ENCODE measurements around the gene ADAM20.
"Not testable (repeated sequence)": the region's sequence is repeated elsewhere in the genome, so short reads cannot be mapped to it uniquely, and the experiment has no call there.

Gene ADAM20

DNA sequence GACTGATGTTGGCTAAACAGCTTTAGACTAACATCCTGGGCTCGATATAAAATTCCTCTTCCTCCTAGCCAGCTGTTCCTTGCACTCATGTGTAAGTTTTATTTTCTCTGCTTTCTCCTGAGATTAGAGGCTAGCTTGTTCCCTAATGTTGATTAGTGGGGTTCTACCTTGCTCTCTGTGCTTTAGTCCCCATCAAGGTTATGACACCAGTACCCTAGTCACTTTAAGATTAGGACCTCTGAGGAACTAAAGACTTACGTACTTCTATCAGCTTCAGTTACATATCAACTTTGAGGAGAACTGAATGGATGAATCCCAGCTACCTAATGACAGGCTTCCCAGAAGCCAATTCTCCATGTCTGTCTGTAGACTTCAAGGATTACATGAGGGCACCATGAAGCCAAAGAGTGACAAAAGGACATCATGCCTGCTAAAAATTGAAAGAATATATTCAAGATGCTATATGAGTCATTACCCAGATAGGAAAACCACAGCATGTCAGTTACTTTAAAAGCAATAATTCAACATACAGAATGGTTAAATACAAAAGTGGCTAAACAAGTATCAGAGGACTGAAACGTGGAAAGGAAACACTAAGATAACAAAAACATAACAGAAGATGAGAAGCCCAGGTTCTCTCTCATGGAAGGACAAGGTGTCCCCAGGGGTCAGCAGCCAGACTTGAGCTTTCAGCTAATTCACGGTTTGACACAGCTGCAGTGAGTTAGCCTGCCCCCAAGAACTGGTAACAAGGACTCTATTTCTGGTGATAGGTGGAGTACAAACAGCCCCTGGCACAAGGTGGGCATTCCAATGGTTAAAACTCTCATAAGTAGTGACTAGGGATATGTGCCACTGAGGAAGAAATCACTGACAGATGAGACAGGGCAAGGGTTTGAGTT is 20.4 kb downstream of the ADAM20 start:
- no peak for DNase-seq
- no peak overlapping the region for H3K4me3 Mint-ChIP-seq
- no peak for ATAC-seq
- H3K4me1 Mint-ChIP-seq: peaks cover 7% of the 10 kb centered on the region
- peaks cover 11% of the 10 kb centered on the region for H3K9me3 Mint-ChIP-seq
- H3K27ac Mint-ChIP-seq: peak overlapping the region; percentile 1
- H3K36me3 Mint-ChIP-seq (ENCODE audit: low read depth): peaks cover 8% of the 10 kb centered on the region
- no peaks in the 10 kb centered on the region for H3K27me3 Mint-ChIP-seq

DNA sequence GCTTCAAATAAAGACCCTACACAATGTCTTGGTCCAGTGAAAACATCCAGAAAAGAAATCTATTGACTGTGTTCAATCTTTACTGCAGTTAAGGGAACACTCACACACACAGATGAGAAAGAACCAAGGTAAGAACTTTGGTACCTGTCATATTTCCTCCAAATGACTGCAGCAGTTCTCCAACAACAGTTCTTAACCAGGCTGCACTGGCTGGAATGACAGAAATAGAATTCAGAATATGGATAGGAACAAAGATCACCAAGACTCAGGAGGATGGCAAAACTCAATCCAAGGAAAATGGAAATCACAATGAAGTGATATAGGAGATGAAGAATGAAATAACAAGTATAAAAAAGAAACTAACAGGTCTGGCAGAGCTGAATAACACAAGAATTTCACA is 36.6 kb downstream of the ADAM20 start:
- Mint-ChIP-seq H3K4me1 (no peaks in the 10 kb centered on the region), H3K36me3 (ENCODE audit: low read depth) (peaks cover 23% of the 10 kb centered on the region), H3K9me3 (peaks cover 2% of the 10 kb centered on the region), H3K4me3 (no peak overlapping the region), H3K27ac (no peak overlapping the region), H3K27me3 (no peaks in the 10 kb centered on the region)
- ATAC-seq (no peak), DNase-seq (no peak)

DNA sequence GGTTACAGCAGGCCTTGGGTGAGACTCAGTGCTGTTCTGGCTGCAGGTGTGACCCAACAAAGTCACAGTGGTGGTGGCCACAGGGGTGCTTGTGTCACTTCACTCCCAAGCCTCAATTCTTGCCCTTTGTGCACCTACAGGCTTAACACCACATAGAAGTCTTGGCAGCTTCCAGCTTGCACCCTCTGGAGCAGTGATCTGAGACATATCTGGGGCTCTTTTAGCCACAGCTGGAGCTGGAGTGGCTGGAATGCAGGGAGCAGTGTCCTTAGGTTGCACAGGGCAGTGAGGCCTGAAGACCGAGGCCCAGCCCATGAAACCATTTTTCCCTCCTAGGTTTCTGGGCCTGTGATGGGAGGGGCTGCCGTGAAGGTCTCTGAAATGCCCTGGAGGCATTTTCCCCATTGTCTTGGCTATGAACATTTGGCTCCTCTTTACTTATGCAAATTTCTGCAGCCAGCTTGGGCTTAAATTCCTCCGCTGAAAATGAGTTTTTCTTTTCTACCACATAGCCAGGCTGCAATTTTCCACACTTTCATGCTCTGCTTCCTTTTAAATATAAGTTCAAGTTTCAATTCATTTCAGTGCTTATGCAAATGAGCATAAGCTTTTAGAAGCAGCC is 45.1 kb downstream of the ADAM20 start:
- no peaks in the 10 kb centered on the region for H3K27me3 Mint-ChIP-seq
- peaks cover 37% of the 10 kb centered on the region for H3K36me3 Mint-ChIP-seq (ENCODE audit: low read depth)
- H3K4me3 Mint-ChIP-seq: no peak overlapping the region
- H3K4me1 Mint-ChIP-seq: no peaks in the 10 kb centered on the region
- DNase-seq: no peak
- peaks cover 28% of the 10 kb centered on the region for H3K9me3 Mint-ChIP-seq
- no peak for ATAC-seq
- H3K27ac Mint-ChIP-seq: no peak overlapping the region

DNA sequence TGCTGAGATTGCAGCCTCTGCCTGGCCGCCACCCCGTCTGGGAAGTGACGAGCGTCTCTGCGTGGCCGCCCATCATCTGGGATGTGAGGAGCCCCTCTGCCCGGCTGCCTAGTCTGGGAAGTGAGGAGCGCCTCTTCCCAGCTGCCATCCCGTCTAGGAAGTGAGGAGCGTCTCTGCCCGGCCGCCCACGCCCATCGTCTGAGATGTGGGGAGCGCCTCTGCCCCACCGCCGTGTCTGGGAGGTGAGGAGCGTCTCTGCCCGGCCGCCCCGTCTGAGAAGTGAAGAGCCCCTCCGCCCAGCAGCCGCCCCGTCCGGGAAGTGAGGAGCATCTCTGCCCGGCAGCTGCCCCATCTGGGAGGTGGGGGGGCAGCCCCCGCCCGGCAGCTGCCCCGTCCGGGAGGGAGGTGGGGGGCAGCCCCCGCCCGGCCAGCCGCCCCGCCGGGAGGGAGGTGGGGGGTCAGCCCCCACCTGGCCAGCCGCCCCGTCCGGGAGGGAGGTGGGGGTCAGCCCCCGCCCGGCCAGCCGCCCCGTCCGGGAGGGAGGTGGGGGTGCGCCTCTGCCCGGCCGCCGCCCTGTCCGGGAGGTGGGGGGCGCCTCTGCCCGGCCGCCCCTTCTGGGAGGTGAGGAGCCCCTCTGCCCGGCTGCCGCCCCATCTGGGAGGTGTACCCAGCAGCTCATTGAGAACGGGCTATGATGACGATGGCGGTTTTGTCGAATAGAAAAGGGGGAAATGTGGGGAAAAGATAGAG is 57.3 kb downstream of the ADAM20 start:
- H3K27ac Mint-ChIP-seq; H3K4me3 Mint-ChIP-seq; H3K4me1 Mint-ChIP-seq; H3K9me3 Mint-ChIP-seq; DNase-seq; H3K36me3 Mint-ChIP-seq (ENCODE audit: low read depth); H3K27me3 Mint-ChIP-seq; ATAC-seq: not testable (repeated sequence)

DNA sequence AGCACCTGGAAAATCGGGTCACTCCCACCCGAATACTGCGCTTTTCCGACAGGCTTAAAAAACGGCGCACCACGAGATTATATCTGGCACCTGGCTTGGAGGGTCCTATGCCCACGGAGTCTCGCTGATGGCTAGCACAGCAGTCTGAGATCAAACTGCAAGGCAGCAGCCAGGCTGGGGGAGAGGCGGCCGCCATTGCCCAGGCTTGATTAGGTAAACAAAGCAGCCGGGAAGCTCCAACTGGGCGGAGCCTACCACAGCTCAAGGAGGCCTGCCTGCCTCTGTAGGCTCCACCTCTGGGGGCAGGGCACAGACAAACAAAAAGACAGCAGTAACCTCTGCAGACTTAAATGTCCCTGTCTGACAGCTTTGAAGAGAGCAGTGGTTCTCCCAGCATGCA is 59.3 kb downstream of the ADAM20 start:
- H3K27me3 Mint-ChIP-seq, H3K9me3 Mint-ChIP-seq: not testable (repeated sequence)
- H3K36me3 Mint-ChIP-seq (ENCODE audit: low read depth): peaks cover 11% of the 10 kb centered on the region

DNA sequence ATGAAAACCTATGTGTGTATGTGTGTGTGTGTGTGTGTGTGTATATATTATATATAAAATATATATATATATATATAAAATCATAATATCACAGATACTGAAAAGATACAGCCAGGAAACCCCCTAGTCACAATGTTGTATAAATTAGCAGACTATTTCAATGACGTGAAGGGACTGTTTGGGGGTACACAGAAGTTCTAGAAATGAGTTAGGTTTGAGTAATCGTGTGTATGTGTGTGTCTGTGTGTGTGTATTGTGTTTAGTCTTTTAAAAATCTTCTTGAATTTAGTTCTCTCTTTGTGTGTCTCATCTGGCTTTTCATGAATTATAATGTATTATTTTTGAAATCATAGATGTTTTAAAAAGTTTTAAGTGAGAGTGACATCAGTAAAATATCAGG is 61.0 kb downstream of the ADAM20 start:
- Mint-ChIP-seq H3K4me3 (no peak overlapping the region), H3K27ac (no peak overlapping the region)
- DNase-seq: no peak

More for the DNA sequence above, 59.3 kb downstream of the ADAM20 start:
- ATAC-seq, DNase-seq, H3K4me1 Mint-ChIP-seq, H3K27ac Mint-ChIP-seq, H3K4me3 Mint-ChIP-seq: not testable (repeated sequence)

More for the DNA sequence above, 61.0 kb downstream of the ADAM20 start:
- H3K4me1 Mint-ChIP-seq: no peaks in the 10 kb centered on the region
- peaks cover 16% of the 10 kb centered on the region for H3K36me3 Mint-ChIP-seq (ENCODE audit: low read depth)
- ATAC-seq: no peak
- no peaks in the 10 kb centered on the region for H3K27me3 Mint-ChIP-seq
- H3K9me3 Mint-ChIP-seq: peaks cover 5% of the 10 kb centered on the region

Measured in activated naive CD8-positive, alpha-beta T cell treated with anti-CD3 and anti-CD28 coated beads, Interleukin-2, amount 50 U/mL, for 24 hours (primary cell).